Spleen (tissue), 11 donors: Measurements from ENCODE around the gene IMPACT. TPM values are rescaled to one million over a fixed set of nuclear protein-coding genes. Genes with fewer than 3 reads are reported as not detected.

Experiments used
- DNase-seq: peaks from one replicate; pipeline ENCODE4 v3.0.0-alpha.2; 2020
- H3K27ac ChIP-seq, 8 donors: fragments of 200-600 bp; sonication (generic) in 7 of 8; 1 replicate in 4 of 8; 2 replicates in 4 of 8; pipeline versions ENCODE4 v1.5.0 to v1.8.0; 2016 to 2021; ENCODE audit warnings: inconsistent platforms in 4 of 8, mild to moderate bottlenecking in 4 of 8, moderate library complexity in 1 of 8
- H3K27me3 ChIP-seq, 7 donors: fragments of 200-600 bp; sonication (generic) in 6 of 7; replicated peaks in 1 of 7; 1 replicate in 4 of 7; 2 replicates in 3 of 7; pipeline versions ENCODE4 v1.5.0 to v1.8.0; 2016 to 2021; ENCODE audit warnings: inconsistent platforms in 3 of 7, mild to moderate bottlenecking in 1 of 7
- H3K36me3 ChIP-seq, 6 donors: fragments of 200-600 bp; sonication (generic) in 5 of 6; 1 replicate in 4 of 6; 2 replicates in 2 of 6; pipeline versions ENCODE4 v1.5.0 to v1.8.0; 2016 to 2021; ENCODE audit warnings: inconsistent platforms in 2 of 6
- H3K4me1 ChIP-seq, 6 donors: fragments of 200-600 bp; sonication (generic) in 5 of 6; 1 replicate in 3 of 6; 2 replicates in 3 of 6; pipeline versions ENCODE4 v1.5.0 to v1.8.0; 2016 to 2021; ENCODE audit warnings: inconsistent platforms in 3 of 6
- H3K4me3 ChIP-seq, 8 donors: fragments of 200-600 bp; sonication (generic) in 7 of 8; 1 replicate in 4 of 8; 2 replicates in 4 of 8; pipeline versions ENCODE4 v1.5.0 to v1.8.0; 2016 to 2021; ENCODE audit warnings: inconsistent platforms in 4 of 8, mild to moderate bottlenecking in 4 of 8, moderate library complexity in 2 of 8
- H3K9me3 ChIP-seq, 8 donors: fragments of 200-600 bp; sonication (generic) in 7 of 8; 1 replicate in 4 of 8; 2 replicates in 4 of 8; pipeline versions ENCODE4 v1.5.0 to v1.8.0; 2016 to 2021; ENCODE audit warnings: inconsistent platforms in 4 of 8
- POLR2A ChIP-seq, 3 donors: fragments of 450-650 bp; IDR thresholded peaks; one replicate each; pipeline ENCODE4 v1.5.1; 2017; ENCODE audit warnings: antibody characterized with exemption in 3 of 3, mild to moderate bottlenecking in 1 of 3
- POLR2AphosphoS5 ChIP-seq, 3 donors: sonication (generic); formaldehyde crosslinking; IDR thresholded peaks; one replicate each; pipeline ENCODE4 v1.5.1; 2017; ENCODE audit warnings: antibody characterized with exemption in 3 of 3
- WGBS, 5 donors: extraction: QIAGEN DNeasy Blood & Tissue Kit in 3 of 5; methylation state at CpG; one replicate each; pipeline versions ENCODE4 v1.1.5 to v1.1.7; 2013 to 2018; 5-methylcytosine and 5-hydroxymethylcytosine counted together
- intact Hi-C: fragments of 100-400 bp; cut with DNase I; formaldehyde crosslinking; loops from one replicate; pipeline ENCODE4 v1.15.0; 2023; ENCODE audit warnings: low total_unique reads
- polyA plus RNA-seq, 3 donors: library from polyadenylated mRNA; stranded (reverse); fragments of 200-250 nt; gene quantifications; one replicate each; pipeline ENCODE4 v1.2.1, GENCODE V29; 2013
- total RNA-seq, 7 donors: library from RNA; depleted of rRNA in 3 of 7; stranded (reverse); fragments of >200 nt in 3 of 7; fragmentation: NEBNext Ultra II Directional in 4 of 7; extraction: Animal tissue kit (Norgen Biotek cat#: 25700) in 4 of 7; gene quantifications; one replicate each; pipeline versions ENCODE4 v1.1.0 to v1.2.1, GENCODE V29; 2016 to 2021
- TF ChIP-seq, protein P1 (sequence below), 11 experiments: fragments of 200-600 bp in 7 of 11; fragments of 450-650 bp in 4 of 11; sonication (generic) in 4 of 11; IDR thresholded peaks in 8 of 11; conservative IDR thresholded peaks in 3 of 11; 1 replicate in 7 of 11; 2 replicates in 4 of 11; pipeline versions ENCODE4 v1.4.0 to v1.8.0; 2016 to 2021; ENCODE audit warnings: antibody characterized with exemption in 11 of 11, inconsistent platforms in 4 of 11, mild to moderate bottlenecking in 1 of 11
- donor health status: healthy with polysubstance abuse.
- donor health status: DM: no; HTN: no; CAD: no; lungs with moderate emphysema.
- donor health status: DM: no; HTN: no; CAD: no.
- donor health status: Bipolar disorder and iron deficiency.
- donor health status: healthy.
- donor health status: DM: no; HTN: no; CAD: no.
- donor health status: DM: yes; HTN: yes; CAD: no.

IMPACT gene
- total and polyA plus RNA-seq, 10 donors: 10.6 to 36.7 (median 22.0) TPM

DNA sequence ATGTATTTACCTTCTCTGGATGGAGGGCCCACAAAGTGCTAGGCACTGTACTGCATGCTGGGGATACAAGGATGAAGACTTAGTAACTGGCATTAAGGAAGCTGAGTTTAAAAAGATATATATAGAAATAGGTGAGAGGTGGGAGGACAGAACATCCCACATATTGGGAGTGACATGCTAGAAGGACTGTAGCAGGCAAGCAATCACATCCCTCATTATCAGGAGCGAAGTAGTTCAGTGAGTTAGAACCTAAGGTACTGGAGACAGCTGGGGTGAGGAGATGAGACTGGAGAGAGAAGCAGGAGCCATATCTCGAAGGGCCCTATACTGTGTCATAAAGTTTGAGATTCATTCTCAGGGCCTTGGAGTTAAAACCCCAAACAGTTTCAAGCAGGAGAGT lies 18.0 kb upstream of the IMPACT start:
- no peak overlapping the region for H3K27ac ChIP-seq
- TF ChIP-seq, protein P1, sequence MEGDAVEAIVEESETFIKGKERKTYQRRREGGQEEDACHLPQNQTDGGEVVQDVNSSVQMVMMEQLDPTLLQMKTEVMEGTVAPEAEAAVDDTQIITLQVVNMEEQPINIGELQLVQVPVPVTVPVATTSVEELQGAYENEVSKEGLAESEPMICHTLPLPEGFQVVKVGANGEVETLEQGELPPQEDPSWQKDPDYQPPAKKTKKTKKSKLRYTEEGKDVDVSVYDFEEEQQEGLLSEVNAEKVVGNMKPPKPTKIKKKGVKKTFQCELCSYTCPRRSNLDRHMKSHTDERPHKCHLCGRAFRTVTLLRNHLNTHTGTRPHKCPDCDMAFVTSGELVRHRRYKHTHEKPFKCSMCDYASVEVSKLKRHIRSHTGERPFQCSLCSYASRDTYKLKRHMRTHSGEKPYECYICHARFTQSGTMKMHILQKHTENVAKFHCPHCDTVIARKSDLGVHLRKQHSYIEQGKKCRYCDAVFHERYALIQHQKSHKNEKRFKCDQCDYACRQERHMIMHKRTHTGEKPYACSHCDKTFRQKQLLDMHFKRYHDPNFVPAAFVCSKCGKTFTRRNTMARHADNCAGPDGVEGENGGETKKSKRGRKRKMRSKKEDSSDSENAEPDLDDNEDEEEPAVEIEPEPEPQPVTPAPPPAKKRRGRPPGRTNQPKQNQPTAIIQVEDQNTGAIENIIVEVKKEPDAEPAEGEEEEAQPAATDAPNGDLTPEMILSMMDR (IDR thresholded peaks at IDR 0.05 in 8 of 11, conservative IDR thresholded peaks at IDR 0.05 in 3 of 11): no peak
- TF ChIP-seq POLR2A (IDR thresholded peaks at IDR 0.05) (no peak), POLR2AphosphoS5 (IDR thresholded peaks at IDR 0.05) (no peak)
- intact Hi-C loops: no loop called here
- no peak overlapping the region for H3K4me3 ChIP-seq
- H3K36me3 ChIP-seq: no peaks in the 10 kb centered on the region
- 73 to 88% (median 84%) methylated on average over 2 of the region's 2 CpGs for whole genome bisulfite sequencing, 5 donors
- peaks cover 0 to 30% (median 0%) of the 10 kb centered on the region in 7 donors for H3K27me3 ChIP-seq
- no peaks in the 10 kb centered on the region for H3K9me3 ChIP-seq
- DNase-seq: no peak
- no peaks in the 10 kb centered on the region for H3K4me1 ChIP-seq

DNA sequence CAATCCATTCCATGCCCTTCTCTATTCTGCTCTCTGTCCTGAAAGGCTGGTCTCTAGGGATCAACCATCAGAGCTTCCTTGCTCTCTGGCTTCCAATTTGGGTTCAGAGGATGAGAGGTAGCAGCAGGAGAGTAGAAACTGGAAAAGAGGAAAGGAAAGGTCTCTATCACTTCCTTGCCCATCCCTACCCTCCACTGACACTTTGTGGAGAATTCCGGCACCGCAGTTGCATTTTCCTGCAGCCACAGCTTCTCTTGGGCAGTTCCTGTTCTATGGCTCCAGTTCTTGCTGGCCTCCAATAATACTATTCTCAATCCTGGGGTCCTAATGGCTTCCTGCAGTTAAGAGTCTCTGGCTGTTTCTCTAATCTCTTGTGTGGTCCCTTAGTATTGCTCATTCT lies 13.3 kb upstream of the IMPACT start:
- WGBS, 5 donors: 71 to 86% (median 78%) methylated on average over 2 of the region's 2 CpGs
- no peak for DNase-seq
- H3K27ac ChIP-seq: no peak overlapping the region
- no peaks in the 10 kb centered on the region for H3K36me3 ChIP-seq
- peaks cover 0 to 33% (median 0%) of the 10 kb centered on the region in 7 donors for H3K27me3 ChIP-seq
- H3K4me1 ChIP-seq: no peaks in the 10 kb centered on the region
- intact Hi-C loops: no loop called here
- no peaks in the 10 kb centered on the region for H3K9me3 ChIP-seq
- no peak for TF ChIP-seq POLR2AphosphoS5 (IDR thresholded peaks at IDR 0.05)
- TF ChIP-seq, protein P1 (IDR thresholded peaks at IDR 0.05 in 8 of 11, conservative IDR thresholded peaks at IDR 0.05 in 3 of 11): no peak
- no peak for TF ChIP-seq POLR2A (IDR thresholded peaks at IDR 0.05)
- H3K4me3 ChIP-seq: no peak overlapping the region

DNA sequence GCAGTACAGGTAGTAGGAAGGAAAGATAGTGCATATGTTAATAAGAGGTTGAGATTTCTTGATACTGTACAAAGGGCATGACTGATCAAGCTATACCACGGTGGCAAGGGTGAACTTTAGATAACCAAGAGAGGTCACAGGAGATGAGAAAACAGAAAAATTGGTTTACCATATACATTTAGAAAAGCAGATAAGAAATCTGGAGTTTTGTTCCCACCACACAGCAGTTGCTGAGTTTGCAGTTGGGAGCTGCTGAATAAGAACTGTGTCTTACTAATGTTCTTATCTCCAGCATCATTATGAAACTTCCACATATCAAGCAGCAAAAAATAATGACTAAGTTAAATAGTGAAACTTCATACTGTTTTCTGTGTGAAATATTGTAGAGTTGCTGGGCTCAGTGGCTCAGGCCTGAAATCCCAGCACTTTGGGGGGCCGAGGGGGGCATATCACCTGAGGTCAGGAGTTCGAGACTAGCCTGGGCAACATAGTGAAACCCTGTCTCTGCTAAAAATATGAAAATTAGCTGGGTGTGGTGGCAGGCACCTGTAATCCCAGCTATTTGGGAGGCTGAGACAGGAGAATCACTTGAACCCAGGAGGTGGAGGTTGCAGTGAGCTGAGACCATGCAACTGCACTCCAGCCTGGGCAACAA lies 12.0 kb upstream of the IMPACT start:
- H3K9me3 ChIP-seq: no peaks in the 10 kb centered on the region
- no peak overlapping the region for H3K4me3 ChIP-seq
- WGBS, 5 donors: 61 to 78% (median 69%) methylated on average over 3 of the region's 3 CpGs
- no peak overlapping the region for H3K27ac ChIP-seq
- no peak for DNase-seq
- intact Hi-C loops: no loop called here
- no peak for TF ChIP-seq POLR2AphosphoS5 (IDR thresholded peaks at IDR 0.05)
- TF ChIP-seq, protein P1 (IDR thresholded peaks at IDR 0.05 in 8 of 11, conservative IDR thresholded peaks at IDR 0.05 in 3 of 11): no peak
- TF ChIP-seq POLR2A (IDR thresholded peaks at IDR 0.05): no peak
- no peaks in the 10 kb centered on the region for H3K4me1 ChIP-seq
- H3K36me3 ChIP-seq: no peaks in the 10 kb centered on the region
- peaks cover 0 to 32% (median 0%) of the 10 kb centered on the region in 7 donors for H3K27me3 ChIP-seq

DNA sequence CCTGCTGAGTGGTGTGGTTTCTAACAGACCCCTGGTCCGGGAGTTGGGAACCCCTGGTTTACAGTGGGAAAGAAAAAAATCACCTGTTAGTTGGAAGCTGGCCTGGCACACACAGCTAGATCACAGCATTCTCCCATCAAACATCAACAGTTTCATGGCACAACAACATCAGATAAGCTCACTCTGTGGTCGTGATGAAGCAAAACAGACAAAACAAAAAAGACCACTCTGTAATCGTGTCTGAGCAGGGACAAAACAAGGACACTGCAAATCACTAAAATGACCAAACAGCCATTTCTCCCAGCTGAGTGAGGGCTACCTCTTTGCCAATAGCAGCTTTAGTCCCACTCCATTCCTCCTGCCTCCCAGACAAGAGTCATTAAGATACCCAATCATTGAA lies 9.0 kb upstream of the IMPACT start:
- DNase-seq: no peak
- intact Hi-C loops: no loop called here
- Histone ChIP-seq H3K27ac (no peak overlapping the region), H3K9me3 (no peaks in the 10 kb centered on the region), H3K27me3 (peaks cover 0 to 40% (median 0%) of the 10 kb centered on the region in 7 donors), H3K4me3 (no peak overlapping the region), H3K36me3 (no peaks in the 10 kb centered on the region), H3K4me1 (no peaks in the 10 kb centered on the region)
- TF ChIP-seq POLR2A (IDR thresholded peaks at IDR 0.05) (no peak), POLR2AphosphoS5 (IDR thresholded peaks at IDR 0.05) (no peak)
- TF ChIP-seq, protein P1 (IDR thresholded peaks at IDR 0.05 in 8 of 11, conservative IDR thresholded peaks at IDR 0.05 in 3 of 11): no peak
- WGBS, 5 donors: 51 to 74% (median 73%) methylated on average over 3 of the region's 3 CpGs
